Gastrocnemius medialis (tissue), 4 donors: ENCODE results near the gene DUSP12. TPM values are rescaled to one million over a fixed set of nuclear protein-coding genes. Genes with fewer than 3 reads are reported as not detected.

Experiments used
- ATAC-seq, 2 donors: fragments of 150-250 bp; one replicate each; pipeline ENCODE4 v1.9.1; 2016
- DNase-seq, 2 donors: peaks; one replicate each; pipeline ENCODE4 v3.0.0-alpha.2; 2019
- H3K27ac ChIP-seq, 4 donors: fragments of 200-600 bp; sonication (generic); 1 replicate in 1 of 4; 2 replicates in 3 of 4; pipeline ENCODE4 v1.5.1; 2016 to 2018; ENCODE audit warnings: mild to moderate bottlenecking in 2 of 4, moderate library complexity in 1 of 4
- H3K27me3 ChIP-seq, 3 donors: fragments of 200-600 bp; sonication (generic) in 2 of 3; 1 replicate in 1 of 3; 2 replicates in 2 of 3; pipeline versions ENCODE4 v1.5.1 to v1.6.0; 2016 to 2019; ENCODE audit warnings: mild to moderate bottlenecking in 1 of 3, moderate library complexity in 1 of 3
- H3K36me3 ChIP-seq, 2 donors: fragments of 200-600 bp; sonication (generic) in 1 of 2; one replicate each; pipeline ENCODE4 v1.5.1; 2017 to 2018
- H3K4me1 ChIP-seq, 2 donors: fragments of 200-600 bp; sonication (generic) in 1 of 2; one replicate each; pipeline ENCODE4 v1.5.1; 2016 to 2017; ENCODE audit warnings: mild to moderate bottlenecking in 2 of 2
- H3K4me3 ChIP-seq, 4 donors: fragments of 200-600 bp; sonication (generic) in 3 of 4; 1 replicate in 1 of 4; 2 replicates in 3 of 4; pipeline ENCODE4 v1.5.1; 2016 to 2019; ENCODE audit warnings: mild to moderate bottlenecking in 2 of 4
- H3K9me3 ChIP-seq, 3 donors: fragments of 200-600 bp; sonication (generic) in 2 of 3; 1 replicate in 1 of 3; 2 replicates in 2 of 3; pipeline ENCODE4 v1.5.1; 2016 to 2019
- POLR2A ChIP-seq, 2 donors: fragments of 450-650 bp; IDR thresholded peaks; one replicate each; pipeline ENCODE4 v1.6.1; 2017; ENCODE audit warnings: antibody characterized with exemption in 2 of 2, mild to moderate bottlenecking in 2 of 2, moderate library complexity in 2 of 2
- in situ Hi-C, 4 donors: fragments of 200-750 bp; cut with MboI; loops; one replicate each; pipeline versions ENCODE4 v1.15.0 to v1.8.0; 2017; ENCODE audit warnings: low sequenced_read_pairs in 4 of 4
- intact Hi-C: fragments of 100-400 bp; cut with DNase I; formaldehyde crosslinking; loops from one replicate; pipeline ENCODE4 v1.15.1; 2023; ENCODE audit warnings: low total_unique reads
- total RNA-seq, 4 donors: library from RNA; depleted of rRNA; stranded (reverse); fragments of >200 nt; gene quantifications; one replicate each; pipeline versions ENCODE4 v1.1.0 to v1.2.3, GENCODE V29; 2016
- TF ChIP-seq, protein P1 (sequence below), 5 experiments: fragments of 450-650 bp in 3 of 5; fragments of 200-600 bp in 2 of 5; sonication (generic) in 2 of 5; IDR thresholded peaks in 4 of 5; conservative IDR thresholded peaks in 1 of 5; 1 replicate in 4 of 5; 2 replicates in 1 of 5; pipeline ENCODE4 v1.5.1; 2016 to 2019; ENCODE audit warnings: antibody characterized with exemption in 5 of 5, mild to moderate bottlenecking in 3 of 5, moderate library complexity in 3 of 5

Gene DUSP12
- total RNA-seq, 4 donors from 2014 or later, result 5.0 to 15.0 (median 10.0) TPM

DNA sequence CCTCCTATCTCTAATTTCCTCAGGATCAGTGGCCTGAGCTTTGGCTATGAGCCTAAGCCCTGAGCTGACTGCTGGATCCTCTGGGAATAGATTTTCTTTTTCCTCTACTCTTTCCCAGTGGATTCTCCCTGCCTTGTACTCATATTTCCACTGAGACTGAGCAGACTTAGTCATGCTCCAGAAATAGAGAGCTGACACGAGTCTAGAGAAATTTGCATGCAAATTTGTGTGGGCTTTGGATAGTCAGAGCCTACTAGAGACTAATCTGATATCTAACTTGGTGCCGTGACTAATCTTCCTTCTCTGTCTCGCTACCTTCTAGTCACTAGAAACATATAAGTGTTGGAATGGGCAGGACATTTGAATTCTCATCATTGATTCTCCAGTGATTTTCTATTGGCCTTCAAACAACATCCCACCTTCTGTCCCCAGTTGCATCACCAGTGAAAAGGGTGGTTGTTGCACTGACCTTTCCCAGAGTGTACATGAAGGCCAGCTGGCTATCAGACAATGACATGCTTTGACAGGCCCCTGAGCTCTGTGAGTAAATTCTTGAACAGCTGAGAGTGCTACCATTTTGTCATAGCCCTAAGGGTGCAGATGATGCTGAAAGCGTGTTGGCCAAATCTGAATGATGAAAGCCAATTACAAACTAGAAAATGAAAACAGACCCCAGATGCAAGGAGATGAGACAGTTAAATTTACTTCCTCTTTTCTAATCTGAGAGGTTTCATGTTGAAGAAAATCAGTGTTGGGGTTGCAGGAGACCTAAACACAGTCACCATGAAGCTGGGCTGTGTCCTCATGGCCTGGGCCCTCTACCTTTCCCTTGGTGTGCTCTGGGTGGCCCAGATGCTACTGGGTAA is 42.9 kb upstream of the DUSP12 start, which contains the start of gene FCRLA:
TSS of gene FCRLA (plus strand) at position 748 of the 866 bp plus-strand sequence. CDS start at position 784, 36 bp downstream.
- no peak for TF ChIP-seq POLR2A (IDR thresholded peaks at IDR 0.05)
- TF ChIP-seq, protein P1, sequence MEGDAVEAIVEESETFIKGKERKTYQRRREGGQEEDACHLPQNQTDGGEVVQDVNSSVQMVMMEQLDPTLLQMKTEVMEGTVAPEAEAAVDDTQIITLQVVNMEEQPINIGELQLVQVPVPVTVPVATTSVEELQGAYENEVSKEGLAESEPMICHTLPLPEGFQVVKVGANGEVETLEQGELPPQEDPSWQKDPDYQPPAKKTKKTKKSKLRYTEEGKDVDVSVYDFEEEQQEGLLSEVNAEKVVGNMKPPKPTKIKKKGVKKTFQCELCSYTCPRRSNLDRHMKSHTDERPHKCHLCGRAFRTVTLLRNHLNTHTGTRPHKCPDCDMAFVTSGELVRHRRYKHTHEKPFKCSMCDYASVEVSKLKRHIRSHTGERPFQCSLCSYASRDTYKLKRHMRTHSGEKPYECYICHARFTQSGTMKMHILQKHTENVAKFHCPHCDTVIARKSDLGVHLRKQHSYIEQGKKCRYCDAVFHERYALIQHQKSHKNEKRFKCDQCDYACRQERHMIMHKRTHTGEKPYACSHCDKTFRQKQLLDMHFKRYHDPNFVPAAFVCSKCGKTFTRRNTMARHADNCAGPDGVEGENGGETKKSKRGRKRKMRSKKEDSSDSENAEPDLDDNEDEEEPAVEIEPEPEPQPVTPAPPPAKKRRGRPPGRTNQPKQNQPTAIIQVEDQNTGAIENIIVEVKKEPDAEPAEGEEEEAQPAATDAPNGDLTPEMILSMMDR (IDR thresholded peaks at IDR 0.05 in 4 of 5, conservative IDR thresholded peaks at IDR 0.05 in 1 of 5), result no peak
- no peak within 1 kb of the TSS for H3K4me3 ChIP-seq
- H3K36me3 ChIP-seq, result no peaks in the 10 kb centered on the region
- ATAC-seq (peak; percentile 90 to 98), DNase-seq (no peak)
- intact Hi-C loops (no loop called here), in situ Hi-C loops (no loop called here)
- H3K27ac ChIP-seq, result peak within 1 kb of the TSS in 3 of 4 donors; percentile 23 to 67 (median 59)
- no peaks in the 10 kb centered on the region for H3K27me3 ChIP-seq
- H3K9me3 ChIP-seq, result no peaks in the 10 kb centered on the region
- no peaks in the 10 kb centered on the region for H3K4me1 ChIP-seq

DNA sequence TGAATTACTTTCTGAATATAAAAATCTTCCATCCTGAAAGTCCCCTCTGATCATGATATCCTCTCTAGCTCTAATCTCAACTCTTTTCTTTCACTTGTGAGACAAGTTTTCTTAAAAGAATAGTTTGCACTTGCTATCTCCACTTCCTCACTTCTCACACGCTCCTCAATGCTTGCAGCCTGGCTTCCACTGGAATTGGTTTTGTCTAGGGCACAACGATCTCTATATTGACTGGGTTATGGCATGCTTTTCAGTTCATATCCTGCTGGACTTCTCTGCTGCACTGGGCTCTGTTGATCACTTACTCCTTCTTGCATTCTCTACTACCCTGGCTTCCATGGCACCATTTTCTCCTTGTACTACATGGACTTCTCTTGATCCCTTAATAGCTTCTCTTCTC is 42.1 kb upstream of the DUSP12 start:
- H3K36me3 ChIP-seq, result no peaks in the 10 kb centered on the region
- TF ChIP-seq POLR2A (IDR thresholded peaks at IDR 0.05), result no peak
- TF ChIP-seq, protein P1 (IDR thresholded peaks at IDR 0.05 in 4 of 5, conservative IDR thresholded peaks at IDR 0.05 in 1 of 5), result no peak
- ATAC-seq (no peak), DNase-seq (no peak)
- H3K4me1 ChIP-seq, result no peaks in the 10 kb centered on the region
- intact Hi-C loops, result no loop called here
- no peaks in the 10 kb centered on the region for H3K9me3 ChIP-seq
- no peaks in the 10 kb centered on the region for H3K27me3 ChIP-seq
- in situ Hi-C loops, result no loop called here
- H3K27ac ChIP-seq, result peak overlapping the region in 1 of 4 donors; percentile 59
- H3K4me3 ChIP-seq, result no peak overlapping the region

DNA sequence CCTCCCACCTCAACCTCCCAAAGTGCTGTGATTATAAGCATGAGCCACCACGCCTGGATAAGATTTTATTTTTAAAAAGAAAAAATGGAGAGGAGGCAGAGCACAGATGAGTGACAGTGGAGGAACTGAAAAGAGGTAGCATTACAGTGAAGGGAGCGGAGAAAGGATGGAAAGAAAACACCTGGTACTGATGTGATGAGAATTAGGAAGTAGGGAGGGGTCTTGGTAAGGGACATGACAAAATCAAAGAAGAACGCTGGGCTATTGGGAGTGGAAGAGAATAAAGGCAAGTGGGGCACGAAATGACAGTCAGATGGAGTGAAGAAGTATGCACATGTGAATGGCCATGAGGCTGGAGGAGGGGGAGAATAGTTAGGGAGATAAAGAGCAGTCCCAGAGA is 40.2 kb upstream of the DUSP12 start:
- H3K27me3 ChIP-seq, result no peaks in the 10 kb centered on the region
- TF ChIP-seq, protein P1 (IDR thresholded peaks at IDR 0.05 in 4 of 5, conservative IDR thresholded peaks at IDR 0.05 in 1 of 5), result no peak
- TF ChIP-seq POLR2A (IDR thresholded peaks at IDR 0.05), result no peak
- in situ Hi-C loops (no loop called here), intact Hi-C loops (no loop called here)
- H3K36me3 ChIP-seq, result no peaks in the 10 kb centered on the region
- no peak overlapping the region for H3K4me3 ChIP-seq
- DNase-seq (no peak), ATAC-seq (no peak)
- no peaks in the 10 kb centered on the region for H3K4me1 ChIP-seq
- no peaks in the 10 kb centered on the region for H3K9me3 ChIP-seq
- no peak overlapping the region for H3K27ac ChIP-seq

DNA sequence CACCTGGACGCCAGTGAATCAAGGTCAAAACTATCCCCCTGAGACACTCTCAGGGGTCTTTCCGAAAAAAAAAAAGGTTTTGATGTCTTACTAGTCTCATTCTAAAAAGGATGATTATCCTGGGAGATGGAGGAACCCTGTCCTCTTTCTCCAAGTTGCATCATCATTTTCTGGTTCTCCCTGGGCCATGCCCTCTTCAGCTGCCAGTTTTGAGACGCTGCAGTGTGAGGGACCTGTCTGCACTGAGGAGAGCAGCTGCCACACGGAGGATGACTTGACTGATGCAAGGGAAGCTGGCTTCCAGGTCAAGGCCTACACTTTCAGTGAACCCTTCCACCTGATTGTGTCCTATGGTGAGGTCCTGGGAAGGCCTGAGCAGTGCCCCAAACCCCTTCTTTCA is 39.0 kb upstream of the DUSP12 start:
- no peaks in the 10 kb centered on the region for H3K4me1 ChIP-seq
- no peaks in the 10 kb centered on the region for H3K36me3 ChIP-seq
- H3K4me3 ChIP-seq, result no peak overlapping the region
- TF ChIP-seq POLR2A (IDR thresholded peaks at IDR 0.05), result no peak
- TF ChIP-seq, protein P1 (IDR thresholded peaks at IDR 0.05 in 4 of 5, conservative IDR thresholded peaks at IDR 0.05 in 1 of 5), result no peak
- H3K9me3 ChIP-seq, result no peaks in the 10 kb centered on the region
- ATAC-seq (no peak), DNase-seq (no peak)
- no peak overlapping the region for H3K27ac ChIP-seq
- no peaks in the 10 kb centered on the region for H3K27me3 ChIP-seq
- intact Hi-C loops, result no loop called here
- in situ Hi-C loops, result no loop called here
